GM12878 (cell line): ENCODE data around the gene TOM1L2. TPM values are rescaled to one million over a fixed set of nuclear protein-coding genes. Genes with fewer than 3 reads are reported as not detected.
A peak's percentile ranks its signal among the peaks of the same experiment; 100 is the strongest.

ENCODE experiments used
- ATAC-seq: fragments of 200-7000 bp; cut with Tn5 transposase; 3 replicates; pipeline ENCODE4 v1.9.1; 2020; ENCODE audit warnings: mild to moderate bottlenecking, moderate library complexity
- BruUV-seq: library from RNA; stranded (reverse); fragments of 400-500 nt; replicated peaks from 2 replicates; lab custom pipeline; 2021; lab: Mats Ljungman, UMichigan
- CTCF ChIA-PET: fragments of 300-600 bp; sonication (Branson Sonifier 250); formaldehyde crosslinking; extraction: SDS; loops from one replicate; lab custom pipeline; 2021; ENCODE audit warnings: inconsistent platforms; lab: Yijun Ruan, JAX
- POLR2A ChIA-PET: fragments of 350-600 bp; formaldehyde crosslinking; extraction: SDS; loops from one replicate; lab custom pipeline; 2021; ENCODE audit warnings: inconsistent platforms; lab: Charles Lee
- RAD21 ChIA-PET: fragments of 300-600 bp; sonication (Branson Sonifier 250); formaldehyde crosslinking; loops from one replicate; lab custom pipeline; 2023; ENCODE audit warnings: antibody characterized with exemption; ENCODE audit not compliant: unreplicated experiment; lab: Charles Lee
- SMC1A ChIA-PET: fragments of 300-600 bp; sonication (Branson Sonifier 250); formaldehyde crosslinking; loops from one replicate; lab custom pipeline; 2023; ENCODE audit not compliant: unreplicated experiment, uncharacterized antibody; lab: Charles Lee
- DNase-seq: peaks from one replicate; pipeline ENCODE4 v3.0.0-alpha.2; 2011; ENCODE audit warnings: low read depth, low spot score
- FAIRE-seq: peaks from 3 replicates; lab custom pipeline; 2011; peaks lifted over from hg19 to GRCh38; lab: Jason Lieb, UNC
- H2AFZ ChIP-seq: 2 replicates; pipeline ENCODE4 v1.6.0; 2011; ENCODE audit warnings: low read depth, low read length, control low read depth; ENCODE audit not compliant: control insufficient read depth
- H3K27ac ChIP-seq: 2 replicates; pipeline ENCODE4 v1.5.1; 2011; ENCODE audit warnings: control low read depth; ENCODE audit not compliant: control insufficient read depth, insufficient read depth
- H3K27me3 ChIP-seq, 2 experiments: replicated peaks in 1 of 2; 2 replicates each; pipeline versions ENCODE4 v1.6.0 to v1.6.1; 2011; ENCODE audit warnings: low read length in 1 of 2; ENCODE audit not compliant: control insufficient read depth in 2 of 2, insufficient read depth in 2 of 2
- H3K36me3 ChIP-seq, 2 experiments: 2 replicates each; pipeline ENCODE4 v1.5.1; 2011; ENCODE audit warnings: low read length in 1 of 2; ENCODE audit not compliant: control insufficient read depth in 2 of 2, insufficient read depth in 2 of 2
- H3K4me1 ChIP-seq: 2 replicates; pipeline ENCODE4 v1.6.1; 2011; ENCODE audit warnings: mild to moderate bottlenecking, low read length, moderate library complexity, mixed read lengths; ENCODE audit not compliant: control insufficient read depth, insufficient read depth
- H3K4me2 ChIP-seq: 2 replicates; pipeline ENCODE4 v1.6.0; 2011; ENCODE audit warnings: control low read depth; ENCODE audit not compliant: control insufficient read depth, insufficient read depth
- H3K4me3 ChIP-seq: fragments of 200-600 bp; sonication (generic); 2 replicates; pipeline ENCODE4 v1.5.1; 2016
- H3K79me2 ChIP-seq: 2 replicates; pipeline ENCODE4 v1.6.0; 2011; ENCODE audit warnings: low read length; ENCODE audit not compliant: control insufficient read depth, insufficient read depth
- H3K9ac ChIP-seq: 2 replicates; pipeline ENCODE4 v1.8.0; 2011; ENCODE audit warnings: low read length, control low read depth, mixed read lengths; ENCODE audit not compliant: control insufficient read depth, insufficient read depth
- H3K9me3 ChIP-seq: replicated peaks from 3 replicates; pipeline ENCODE4 v1.5.1; 2011; ENCODE audit warnings: mild to moderate bottlenecking, low read length; ENCODE audit not compliant: control insufficient read depth, insufficient read depth
- H4K20me1 ChIP-seq: 2 replicates; pipeline ENCODE4 v1.6.0; 2011; ENCODE audit not compliant: control insufficient read depth, insufficient read depth
- DPF2 ChIP-seq: fragments of 450-650 bp; IDR thresholded peaks from 2 replicates; pipeline ENCODE4 v1.6.1; 2017; ENCODE audit warnings: mild to moderate bottlenecking
- EZH2 ChIP-seq: IDR thresholded peaks from 2 replicates; pipeline ENCODE4 v1.6.1; 2012; ENCODE audit warnings: low read depth, mild to moderate bottlenecking, control low read depth, inconsistent platforms, low read length, borderline replicate concordance; ENCODE audit not compliant: control insufficient read depth
- HDGF ChIP-seq: fragments of 450-650 bp; IDR thresholded peaks from 2 replicates; pipeline ENCODE4 v1.6.1; 2016; ENCODE audit warnings: antibody characterized with exemption
- KDM1A ChIP-seq: fragments of 200-600 bp; sonication (generic); IDR thresholded peaks from 2 replicates; pipeline ENCODE4 v1.6.1; 2016; ENCODE audit warnings: borderline replicate concordance
- PAX5 ChIP-seq: IDR thresholded peaks from 2 replicates; pipeline ENCODE4 v1.6.1; 2011; ENCODE audit warnings: low read depth, low read length, borderline replicate concordance
- SIX5 ChIP-seq: IDR thresholded peaks from 2 replicates; pipeline ENCODE4 v1.6.1; 2011; ENCODE audit warnings: mild to moderate bottlenecking, low read depth, low read length, moderate library complexity; ENCODE audit not compliant: severe bottlenecking
- SMARCA5 ChIP-seq: fragments of 450-650 bp; IDR thresholded peaks from 2 replicates; pipeline ENCODE4 v1.6.1; 2017; ENCODE audit warnings: mild to moderate bottlenecking
- SRF ChIP-seq, 2 experiments: IDR thresholded peaks; 2 replicates each; pipeline ENCODE4 v1.6.1; 2011; ENCODE audit warnings: low read depth in 2 of 2, low read length in 2 of 2, mild to moderate bottlenecking in 1 of 2, moderate library complexity in 1 of 2
- SUPT20H ChIP-seq: IDR thresholded peaks from 2 replicates; pipeline ENCODE4 v1.6.1; 2011; ENCODE audit warnings: low read depth, mild to moderate bottlenecking, low read length, moderate library complexity, borderline replicate concordance; ENCODE audit not compliant: control insufficient read depth
- WGBS: methylation state at CpG from one replicate; pipeline ENCODE4 v1.1.6; 2016; ENCODE audit warnings: low lambda C conversion rate; ENCODE audit not compliant: insufficient replicate concordance, insufficient coverage; ENCODE audit errors: missing lambda C conversion rate; 5-methylcytosine and 5-hydroxymethylcytosine counted together
- in situ Hi-C: fragments of 300-500 bp; cut with MboI; formaldehyde crosslinking; loops from 9 replicates; pipeline ENCODE4 v1.14.3; 2018; ENCODE audit warnings: mixed read lengths
- intact Hi-C: fragments of 100-400 bp; cut with micrococcal nuclease; formaldehyde crosslinking; loops from one replicate; pipeline ENCODE4 v1.14.2; 2022; ENCODE audit not compliant: unreplicated experiment
- polyA plus RNA-seq, 11 experiments: library from polyadenylated mRNA; depleted of rRNA in 4 of 11; unstranded in 6 of 11; stranded (reverse) in 5 of 11; fragments of >200 nt; fragmentation: Nextera tagmentation in 4 of 11; fragmentation: Illumina TruSeq in 1 of 11; extraction: Ambion mirVana in 4 of 11; extraction: Trizol in 1 of 11; gene quantifications; 1 replicate in 1 of 11; 2 replicates in 10 of 11; pipeline versions ENCODE4 v1.2.1 to v1.2.3, GENCODE V29; 2011 to 2016; ENCODE audit warnings: inconsistent platforms in 2 of 11, missing spikeins in 2 of 11, low read depth in 1 of 11
- total RNA-seq, 4 experiments: library from RNA; depleted of rRNA in 3 of 4; stranded (reverse); fragments of >200 nt in 3 of 4; fragmentation: Illumina TruSeq in 1 of 4; extraction: Trizol in 1 of 4; gene quantifications; 2 replicates each; pipeline versions ENCODE4 v1.2.1 to v1.2.3, GENCODE V29; 2013 to 2021
- TF ChIP-seq, protein P1 (sequence below): IDR thresholded peaks from 2 replicates; pipeline ENCODE4 v1.6.1; 2012; ENCODE audit warnings: mild to moderate bottlenecking, low read depth, low read length

TOM1L2 gene
- total and polyA plus RNA-seq, 10 of the 15 experiments (the other 5 are each of a cell fraction or from before 2014, with no cell fraction given): 0.19 to 19.2 (median 8.1) TPM

DNA sequence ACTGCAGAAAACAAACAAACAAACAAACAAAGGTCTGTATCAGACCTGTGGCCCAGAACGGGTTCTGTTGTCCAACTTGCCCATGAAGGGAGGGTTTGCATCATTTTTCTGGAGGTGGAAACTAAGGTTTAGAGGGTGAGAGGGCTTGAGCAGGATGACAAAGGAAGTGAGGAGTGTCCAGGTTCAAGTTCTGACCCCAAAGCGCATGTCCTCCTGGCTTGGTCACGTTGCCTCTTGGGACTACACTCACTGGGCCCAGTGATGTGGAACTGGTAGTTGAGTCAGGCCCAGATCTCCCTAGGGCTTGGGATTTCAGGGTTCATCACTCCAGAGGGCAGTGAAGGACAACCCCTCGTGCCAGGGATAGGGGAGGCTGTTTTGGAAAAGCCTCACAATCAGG lies 137.2 kb downstream of the TOM1L2 start:
- no TSS peak for BruUV-seq
- CTCF ChIA-PET: interaction anchor here (0.9 to 2.4 kb wide), 7 partner anchors 13 to 153 kb away, joined by 3 to 12 read pairs (median 4); no protein-coding TSS in a partner anchor
- POLR2A ChIA-PET: interaction anchor here (0.6 to 8.0 kb wide), 5 partner anchors 12 to 152 kb away, joined by 3 to 163 read pairs (median 14); no protein-coding TSS in a partner anchor
- TF ChIP-seq PAX5: 0 out of 2 replicates have a peak, but pooled peaks have one; percentile 56
- no peak for TF ChIP-seq SIX5
- TF ChIP-seq HDGF: 0 out of 2 replicates have a peak, but pooled peaks have one; percentile 4
- intact Hi-C loops (loop anchor here (5.0 to 10.0 kb wide), 2 partner anchors 143 to 850 kb away; no protein-coding TSS in a partner anchor), in situ Hi-C loops (no loop called here)
- 2% methylated on average over 4 of the region's 4 CpGs for WGBS
- no peaks in the 10 kb centered on the region for H3K9me3 ChIP-seq
- peaks cover 15% of the 10 kb centered on the region for H3K79me2 ChIP-seq
- RAD21 ChIA-PET: interaction anchor here (1.0 to 7.0 kb wide), 5 partner anchors 13 to 151 kb away, joined by 4 to 105 read pairs (median 6); no protein-coding TSS in a partner anchor
- no peak for DNase-seq
- SMC1A ChIA-PET: interaction anchor here (1.2 to 6.2 kb wide), 9 partner anchors 8 to 144 kb away, joined by 3 to 46 read pairs (median 5); partner anchors contain the start of genes DRC3 and TOM1L2
- H3K4me1 ChIP-seq: peaks cover 46% of the 10 kb centered on the region
- no peaks in the 10 kb centered on the region for H4K20me1 ChIP-seq
- peak overlapping the region; percentile 52 for H3K9ac ChIP-seq
- peak; percentile 3; the same call in 1 of the 3 replicates for ATAC-seq
- H3K27ac ChIP-seq: peak overlapping the region; percentile 70
- H3K27me3 ChIP-seq: no peaks in the 10 kb centered on the region
- peak; percentile 47 for FAIRE-seq
- peak overlapping the region; percentile 99 for H3K4me2 ChIP-seq
- H2AFZ ChIP-seq: no peak overlapping the region; the same call in 1 of the 2 replicates
- H3K4me3 ChIP-seq: peak overlapping the region; percentile 46; the same call in 1 of the 2 replicates
- H3K36me3 ChIP-seq: no peaks in the 10 kb centered on the region

- ChIA-PET SMC1A (interaction anchor here (0.7 to 6.2 kb wide), 12 partner anchors 8 to 143 kb away, joined by 3 to 46 read pairs (median 4); no protein-coding TSS in a partner anchor), CTCF (interaction anchor here (0.7 to 2.4 kb wide), 5 partner anchors 13 to 201 kb away, joined by 3 to 12 read pairs (median 3); no protein-coding TSS in a partner anchor), POLR2A (interaction anchor here (1.0 to 8.0 kb wide), 9 partner anchors 11 to 143 kb away, joined by 3 to 163 read pairs (median 3); partner anchors contain the start of genes DRC3 and TOM1L2), RAD21 (interaction anchor here (0.6 to 7.0 kb wide), 10 partner anchors 12 to 202 kb away, joined by 3 to 105 read pairs (median 5); partner anchors contain the start of genes DRC3 and TOM1L2)
- Histone ChIP-seq H3K4me3 (peak overlapping the region; percentile 5; the same call in 1 of the 2 replicates), H3K79me2 (peaks cover 15% of the 10 kb centered on the region), H4K20me1 (no peaks in the 10 kb centered on the region), H3K9me3 (no peaks in the 10 kb centered on the region), H3K27me3 (no peaks in the 10 kb centered on the region), H3K4me2 (peak overlapping the region; percentile 99; the same call in 1 of the 2 replicates), H3K4me1 (peaks cover 38% of the 10 kb centered on the region), H3K27ac (peak overlapping the region; percentile 70), H3K9ac (no peak overlapping the region), H2AFZ (no peak overlapping the region), H3K36me3 (no peaks in the 10 kb centered on the region)
- 60% methylated on average over 8 of the region's 8 CpGs for WGBS
- intact Hi-C loops: loop anchor here (10.0 kb wide), 1 partner anchor 849 kb away; no protein-coding TSS in a partner anchor
- no peak for ATAC-seq
- no peak for DNase-seq
- BruUV-seq: no TSS peak
- peak; percentile 44 for FAIRE-seq
- in situ Hi-C loops: no loop called here
- TF ChIP-seq SMARCA5 (peak; percentile 29; the same call in 1 of the 2 replicates), SUPT20H (no peak), KDM1A (no peak), EZH2 (no peak), DPF2 (no peak), SRF (IDR thresholded peaks at IDR 0.05; ENCODE audit: low read depth in 2 of 2, low read length in 2 of 2) (no peak)
- TF ChIP-seq, protein P1, sequence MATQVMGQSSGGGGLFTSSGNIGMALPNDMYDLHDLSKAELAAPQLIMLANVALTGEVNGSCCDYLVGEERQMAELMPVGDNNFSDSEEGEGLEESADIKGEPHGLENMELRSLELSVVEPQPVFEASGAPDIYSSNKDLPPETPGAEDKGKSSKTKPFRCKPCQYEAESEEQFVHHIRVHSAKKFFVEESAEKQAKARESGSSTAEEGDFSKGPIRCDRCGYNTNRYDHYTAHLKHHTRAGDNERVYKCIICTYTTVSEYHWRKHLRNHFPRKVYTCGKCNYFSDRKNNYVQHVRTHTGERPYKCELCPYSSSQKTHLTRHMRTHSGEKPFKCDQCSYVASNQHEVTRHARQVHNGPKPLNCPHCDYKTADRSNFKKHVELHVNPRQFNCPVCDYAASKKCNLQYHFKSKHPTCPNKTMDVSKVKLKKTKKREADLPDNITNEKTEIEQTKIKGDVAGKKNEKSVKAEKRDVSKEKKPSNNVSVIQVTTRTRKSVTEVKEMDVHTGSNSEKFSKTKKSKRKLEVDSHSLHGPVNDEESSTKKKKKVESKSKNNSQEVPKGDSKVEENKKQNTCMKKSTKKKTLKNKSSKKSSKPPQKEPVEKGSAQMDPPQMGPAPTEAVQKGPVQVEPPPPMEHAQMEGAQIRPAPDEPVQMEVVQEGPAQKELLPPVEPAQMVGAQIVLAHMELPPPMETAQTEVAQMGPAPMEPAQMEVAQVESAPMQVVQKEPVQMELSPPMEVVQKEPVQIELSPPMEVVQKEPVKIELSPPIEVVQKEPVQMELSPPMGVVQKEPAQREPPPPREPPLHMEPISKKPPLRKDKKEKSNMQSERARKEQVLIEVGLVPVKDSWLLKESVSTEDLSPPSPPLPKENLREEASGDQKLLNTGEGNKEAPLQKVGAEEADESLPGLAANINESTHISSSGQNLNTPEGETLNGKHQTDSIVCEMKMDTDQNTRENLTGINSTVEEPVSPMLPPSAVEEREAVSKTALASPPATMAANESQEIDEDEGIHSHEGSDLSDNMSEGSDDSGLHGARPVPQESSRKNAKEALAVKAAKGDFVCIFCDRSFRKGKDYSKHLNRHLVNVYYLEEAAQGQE: no peak
Measured at GRCh38 chr17:17833658-17834357, 138.4 kb downstream of the TOM1L2 start.
